ENCODE results near the gene NXPH4. TPM values are rescaled to one million over a fixed set of nuclear protein-coding genes. Genes with fewer than 3 reads are reported as not detected.

Gene NXPH4
- total RNA-seq, 4 donors from 2014 or later: not detected

DNA sequence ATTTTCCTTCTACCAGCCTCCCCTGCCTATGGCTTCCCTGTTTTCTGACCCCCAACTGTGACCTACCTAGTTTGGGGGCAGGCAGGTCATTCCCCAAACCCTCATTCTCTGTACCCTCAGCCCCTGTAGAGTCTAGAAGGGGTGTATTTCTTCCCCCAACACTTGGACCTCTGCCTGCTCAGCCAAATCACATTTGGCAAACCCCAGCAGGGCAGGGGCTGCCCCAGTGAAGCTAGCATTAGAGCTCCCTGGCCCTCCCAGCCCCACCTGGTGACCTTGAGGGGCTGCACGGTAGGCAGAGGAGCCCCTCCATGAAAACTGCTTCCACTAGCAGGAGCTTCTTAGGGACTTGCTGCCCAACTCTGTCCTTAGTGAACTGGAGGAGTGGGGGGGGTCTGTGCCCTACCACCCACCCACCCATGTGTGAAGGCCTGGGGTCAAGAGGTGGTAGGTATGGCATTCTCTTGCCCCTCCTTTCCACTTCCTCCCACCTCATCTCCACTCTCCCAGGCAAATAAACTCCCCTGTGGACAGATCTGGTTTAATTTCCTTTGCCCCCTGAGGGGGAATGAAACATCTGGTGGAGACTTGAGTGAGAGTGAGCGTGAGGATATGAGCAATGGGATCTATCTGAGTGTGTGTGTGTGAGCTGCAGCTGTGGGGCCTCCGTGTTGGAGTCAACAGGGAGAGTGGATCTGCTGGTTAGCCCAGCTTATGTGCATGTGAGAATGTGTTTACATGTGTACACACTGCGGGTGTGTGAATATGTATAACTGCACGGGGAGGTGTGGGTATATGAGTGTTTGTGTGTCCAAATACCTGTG, 1.6 kb downstream of the NXPH4 start:
- TF ChIP-seq CTCF (IDR thresholded peaks at IDR 0.05 in 4 of 5, conservative IDR thresholded peaks at IDR 0.05 in 1 of 5) (no peak), POLR2A (IDR thresholded peaks at IDR 0.05) (no peak)
- intact Hi-C loops (cut with DNase I; ENCODE audit: low total_unique reads): no loop called here
- no peaks in the 10 kb centered on the region for H3K9me3 ChIP-seq

DNA sequence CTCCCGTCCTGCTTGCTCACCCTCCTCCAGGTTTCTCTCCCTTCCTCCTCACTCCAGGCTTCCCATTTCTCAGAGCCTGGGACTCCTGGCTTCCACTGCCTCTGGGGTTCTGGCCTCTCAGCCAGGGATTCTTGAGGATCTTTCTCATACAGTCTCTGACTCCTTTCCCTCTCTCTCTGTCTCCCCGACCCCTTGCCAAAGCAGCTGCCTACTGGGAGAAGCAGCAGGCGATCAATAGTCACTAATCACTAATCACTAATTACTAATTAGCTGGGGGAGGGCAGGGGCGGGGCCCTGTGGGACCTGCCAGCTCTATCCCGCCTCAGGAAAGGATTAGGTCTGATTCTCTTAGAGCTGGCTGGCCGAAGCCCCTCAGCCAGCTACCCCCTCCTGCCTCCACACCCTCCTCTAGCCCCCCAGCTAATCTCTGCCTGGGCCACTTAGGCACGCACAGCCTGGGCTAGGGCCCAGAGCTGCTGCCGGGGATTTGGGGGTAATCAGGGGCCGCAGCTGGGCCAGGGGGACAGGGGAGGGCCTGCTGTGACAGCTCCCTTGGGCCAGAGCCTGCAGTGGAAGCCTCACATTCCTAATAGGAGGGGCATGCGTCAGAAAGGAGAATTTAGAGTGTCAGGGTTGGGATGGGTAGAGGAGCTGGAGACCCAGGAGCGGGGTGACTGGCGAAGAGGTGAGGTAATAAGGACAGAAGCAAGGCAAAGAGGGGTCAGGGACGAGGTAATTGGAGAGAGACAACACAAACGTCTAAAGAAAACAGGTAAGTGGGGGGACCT, 2.8 kb downstream of the NXPH4 start:
- Histone ChIP-seq H3K4me1 (peaks cover 0 to 17% of the 10 kb centered on the region in 2 donors), H3K27ac (no peak overlapping the region), H3K36me3 (no peaks in the 10 kb centered on the region), H3K9me3 (no peaks in the 10 kb centered on the region), H3K4me3 (no peak overlapping the region), H3K27me3 (peaks cover 75 to 94% (median 79%) of the 10 kb centered on the region in 3 donors)
- intact Hi-C loops (cut with DNase I; ENCODE audit: low total_unique reads) (no loop called here), in situ Hi-C loops (cut with MboI; ENCODE audit: low sequenced_read_pairs in 4 of 4) (no loop called here)
- no peak for TF ChIP-seq POLR2A (IDR thresholded peaks at IDR 0.05)
- TF ChIP-seq CTCF (IDR thresholded peaks at IDR 0.05 in 4 of 5, conservative IDR thresholded peaks at IDR 0.05 in 1 of 5): no peak
- ATAC-seq: no peak
- DNase-seq: no peak

More for the DNA sequence above, 1.6 kb downstream of the NXPH4 start:
- DNase-seq (no peak), ATAC-seq (no peak)
- in situ Hi-C loops (cut with MboI; ENCODE audit: low sequenced_read_pairs in 4 of 4): no loop called here
- H3K4me3 ChIP-seq: no peak overlapping the region
- H3K27me3 ChIP-seq: peaks cover 69 to 83% (median 73%) of the 10 kb centered on the region in 3 donors
- no peaks in the 10 kb centered on the region for H3K36me3 ChIP-seq
- peaks cover 6 to 23% of the 10 kb centered on the region in 2 donors for H3K4me1 ChIP-seq
- H3K27ac ChIP-seq: no peak overlapping the region

GRCh38 chr12:57219993-57220754, 3.6 kb downstream of the NXPH4 start:
- Histone ChIP-seq H3K27ac (no peak overlapping the region), H3K36me3 (no peaks in the 10 kb centered on the region), H3K9me3 (no peaks in the 10 kb centered on the region), H3K4me1 (peaks cover 0 to 17% of the 10 kb centered on the region in 2 donors), H3K4me3 (no peak overlapping the region), H3K27me3 (peaks cover 76 to 92% (median 80%) of the 10 kb centered on the region in 3 donors)
- no peak for TF ChIP-seq POLR2A (IDR thresholded peaks at IDR 0.05)
- TF ChIP-seq CTCF (IDR thresholded peaks at IDR 0.05 in 4 of 5, conservative IDR thresholded peaks at IDR 0.05 in 1 of 5): no peak
- no peak for DNase-seq
- in situ Hi-C loops (cut with MboI; ENCODE audit: low sequenced_read_pairs in 4 of 4): no loop called here
- ATAC-seq: no peak
- intact Hi-C loops (cut with DNase I; ENCODE audit: low total_unique reads): no loop called here

GRCh38 chr12:57220770-57221168, 4.2 kb downstream of the NXPH4 start:
- Histone ChIP-seq H3K27me3 (peaks cover 76 to 92% (median 79%) of the 10 kb centered on the region in 3 donors), H3K27ac (no peak overlapping the region), H3K9me3 (no peaks in the 10 kb centered on the region), H3K36me3 (no peaks in the 10 kb centered on the region), H3K4me1 (peaks cover 0 to 16% of the 10 kb centered on the region in 2 donors), H3K4me3 (no peak overlapping the region)
- TF ChIP-seq CTCF (IDR thresholded peaks at IDR 0.05 in 4 of 5, conservative IDR thresholded peaks at IDR 0.05 in 1 of 5) (no peak), POLR2A (IDR thresholded peaks at IDR 0.05) (no peak)
- intact Hi-C loops (cut with DNase I; ENCODE audit: low total_unique reads): no loop called here
- DNase-seq: no peak
- no peak for ATAC-seq
- in situ Hi-C loops (cut with MboI; ENCODE audit: low sequenced_read_pairs in 4 of 4): no loop called here

Data from gastrocnemius medialis (tissue), 4 donors.